Lower lobe of right lung (tissue), 2 donors: ENCODE data around the gene SLIT3. TPM values are rescaled to one million over a fixed set of nuclear protein-coding genes. Genes with fewer than 3 reads are reported as not detected.

ENCODE experiments used
- ATAC-seq, 2 donors: fragments of 200-7000 bp; cut with Tn5 transposase; one replicate each; pipeline ENCODE4 v1.9.1; 2020 to 2022; ENCODE audit warnings: mild to moderate bottlenecking in 2 of 2, moderate library complexity in 2 of 2
- DNase-seq: peaks from one replicate; pipeline ENCODE4 v3.0.0-alpha.2; 2020
- H3K27ac ChIP-seq: fragments of 200-600 bp; one replicate; pipeline ENCODE4 v1.8.0; 2022
- H3K27me3 ChIP-seq: fragments of 200-600 bp; one replicate; pipeline ENCODE4 v1.8.0; 2022; ENCODE audit warnings: low read depth
- H3K36me3 ChIP-seq: fragments of 200-600 bp; one replicate; pipeline ENCODE4 v1.8.0; 2022; ENCODE audit warnings: mild to moderate bottlenecking
- H3K4me1 ChIP-seq: fragments of 200-600 bp; one replicate; pipeline ENCODE4 v1.8.0; 2022
- H3K4me3 ChIP-seq: fragments of 200-600 bp; one replicate; pipeline ENCODE4 v1.8.0; 2022; ENCODE audit warnings: mild to moderate bottlenecking
- H3K9me3 ChIP-seq: fragments of 200-600 bp; one replicate; pipeline ENCODE4 v1.8.0; 2022
- intact Hi-C: fragments of 100-400 bp; cut with DNase I; formaldehyde crosslinking; loops from one replicate; pipeline ENCODE4 v1.11.0; 2022
- total RNA-seq: library from RNA; stranded (reverse); fragmentation: NEBNext Ultra II Directional; extraction: Animal tissue kit (Norgen Biotek cat#: 25700); gene quantifications from one replicate; pipeline ENCODE4 v1.2.1, GENCODE V29; 2021
- TF ChIP-seq, protein P1 (sequence below): fragments of 200-600 bp; IDR thresholded peaks from one replicate; pipeline ENCODE4 v1.8.0; 2022; ENCODE audit warnings: antibody characterized with exemption, mild to moderate bottlenecking
- donor health status: DM: no; HTN: yes; CAD: no; lungs with severe emphysema.

The SLIT3 gene
- total RNA-seq, 1 donor from 2014 or later = 48.6 TPM

DNA sequence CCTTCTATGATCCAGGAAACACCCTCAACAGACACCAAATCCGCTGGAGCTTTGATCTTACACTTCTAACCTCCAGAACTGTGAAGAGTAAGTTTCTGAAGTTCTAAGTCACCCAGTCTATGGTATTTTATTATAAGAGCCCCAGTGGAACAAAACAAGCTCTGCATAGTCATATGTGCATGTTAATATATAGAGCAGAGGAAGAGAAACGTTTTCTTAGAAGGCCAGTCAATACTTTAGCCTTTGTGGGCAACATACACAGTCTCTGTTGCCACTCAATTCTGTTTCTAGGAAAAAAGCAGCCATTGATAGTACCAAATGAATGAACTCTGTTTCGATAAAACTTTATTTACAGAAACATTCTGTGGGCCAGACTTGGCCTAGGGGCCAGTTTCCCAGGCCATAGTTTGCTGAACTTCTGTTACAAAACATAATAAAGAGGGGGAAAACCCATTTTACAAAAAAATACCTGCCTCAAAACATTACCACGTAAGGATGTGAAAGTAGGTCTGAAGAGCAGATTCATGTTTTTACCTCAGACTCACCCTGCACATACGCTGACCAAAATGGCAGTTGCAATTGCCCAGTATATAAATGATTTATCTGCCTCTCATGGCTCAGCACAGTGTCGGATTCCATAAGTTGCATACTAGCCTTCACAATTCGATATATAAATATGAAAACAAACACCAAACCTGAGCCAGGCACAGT is 350.5 kb downstream of the SLIT3 start:
- TF ChIP-seq, protein P1, sequence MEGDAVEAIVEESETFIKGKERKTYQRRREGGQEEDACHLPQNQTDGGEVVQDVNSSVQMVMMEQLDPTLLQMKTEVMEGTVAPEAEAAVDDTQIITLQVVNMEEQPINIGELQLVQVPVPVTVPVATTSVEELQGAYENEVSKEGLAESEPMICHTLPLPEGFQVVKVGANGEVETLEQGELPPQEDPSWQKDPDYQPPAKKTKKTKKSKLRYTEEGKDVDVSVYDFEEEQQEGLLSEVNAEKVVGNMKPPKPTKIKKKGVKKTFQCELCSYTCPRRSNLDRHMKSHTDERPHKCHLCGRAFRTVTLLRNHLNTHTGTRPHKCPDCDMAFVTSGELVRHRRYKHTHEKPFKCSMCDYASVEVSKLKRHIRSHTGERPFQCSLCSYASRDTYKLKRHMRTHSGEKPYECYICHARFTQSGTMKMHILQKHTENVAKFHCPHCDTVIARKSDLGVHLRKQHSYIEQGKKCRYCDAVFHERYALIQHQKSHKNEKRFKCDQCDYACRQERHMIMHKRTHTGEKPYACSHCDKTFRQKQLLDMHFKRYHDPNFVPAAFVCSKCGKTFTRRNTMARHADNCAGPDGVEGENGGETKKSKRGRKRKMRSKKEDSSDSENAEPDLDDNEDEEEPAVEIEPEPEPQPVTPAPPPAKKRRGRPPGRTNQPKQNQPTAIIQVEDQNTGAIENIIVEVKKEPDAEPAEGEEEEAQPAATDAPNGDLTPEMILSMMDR = no peak
- Histone ChIP-seq H3K36me3 (no peaks in the 10 kb centered on the region), H3K4me1 (no peaks in the 10 kb centered on the region), H3K27me3 (no peaks in the 10 kb centered on the region), H3K4me3 (no peak overlapping the region), H3K27ac (no peak overlapping the region), H3K9me3 (no peaks in the 10 kb centered on the region)
- no peak for DNase-seq
- intact Hi-C loops = no loop called here
- no peak for ATAC-seq

DNA sequence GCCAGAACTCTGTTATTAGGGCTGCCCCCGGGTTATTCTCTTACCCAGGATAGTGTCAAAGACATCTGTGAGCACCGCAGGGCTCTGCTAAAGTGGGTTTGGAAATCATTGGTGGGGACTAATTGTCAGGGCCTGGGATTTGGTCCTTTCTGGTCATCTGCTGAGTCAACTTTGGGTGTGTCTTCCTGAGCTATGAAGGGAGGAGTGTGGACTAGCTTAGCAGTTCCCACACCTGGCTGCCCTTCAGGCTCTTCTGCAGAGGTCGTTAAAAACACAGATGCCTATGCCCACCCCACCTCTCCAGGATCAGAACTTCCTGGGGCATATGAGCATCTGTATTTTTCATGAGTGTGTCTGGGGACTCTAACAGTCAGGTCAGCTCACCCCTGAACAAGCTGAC is 352.2 kb downstream of the SLIT3 start:
- DNase-seq (no peak), ATAC-seq (no peak)
- intact Hi-C loops = no loop called here

DNA sequence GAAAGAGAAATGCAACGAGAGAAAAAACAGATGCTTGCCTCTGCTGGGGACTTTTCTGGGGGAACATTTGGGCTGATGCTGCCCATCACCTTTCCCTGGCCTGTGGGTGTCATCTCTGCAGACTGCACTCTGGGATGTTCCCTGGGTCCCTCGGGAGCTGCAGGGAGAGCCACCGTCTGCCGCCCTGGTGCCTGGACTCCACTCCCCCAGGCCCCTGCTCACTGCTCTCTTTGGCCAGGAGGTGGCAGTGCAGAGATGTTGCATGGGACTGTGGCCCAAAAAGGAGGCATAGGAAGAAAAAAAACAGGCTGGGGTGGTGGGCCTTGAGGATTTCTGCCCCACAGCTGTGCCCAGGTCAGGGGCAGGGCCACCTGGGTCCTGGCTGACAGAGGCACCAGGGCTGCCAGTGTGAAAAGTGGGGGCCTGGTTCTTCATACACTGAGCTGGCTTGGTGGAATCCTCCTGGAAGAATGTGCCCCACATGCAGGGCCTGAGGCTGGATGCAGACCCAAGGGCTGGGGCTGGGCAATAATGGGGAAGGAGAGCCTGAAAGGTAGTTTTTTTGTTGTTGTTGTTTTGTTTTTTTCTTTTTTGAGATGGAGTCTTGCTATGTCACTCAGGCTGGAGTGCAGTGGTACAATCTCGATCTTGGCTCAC is 353.6 kb downstream of the SLIT3 start:
- DNase-seq (no peak), ATAC-seq (peak; percentile 59 to 71)
- Histone ChIP-seq H3K27ac (no peak overlapping the region), H3K4me3 (no peak overlapping the region), H3K9me3 (no peaks in the 10 kb centered on the region), H3K27me3 (no peaks in the 10 kb centered on the region), H3K4me1 (no peaks in the 10 kb centered on the region), H3K36me3 (no peaks in the 10 kb centered on the region)
- intact Hi-C loops = no loop called here
- TF ChIP-seq, protein P1 = peak; percentile 63

More for the DNA sequence above, 352.2 kb downstream of the SLIT3 start:
- TF ChIP-seq, protein P1 = no peak
- Histone ChIP-seq H3K4me3 (no peak overlapping the region), H3K27me3 (no peaks in the 10 kb centered on the region), H3K9me3 (no peaks in the 10 kb centered on the region), H3K4me1 (no peaks in the 10 kb centered on the region), H3K36me3 (no peaks in the 10 kb centered on the region), H3K27ac (no peak overlapping the region)

DNA sequence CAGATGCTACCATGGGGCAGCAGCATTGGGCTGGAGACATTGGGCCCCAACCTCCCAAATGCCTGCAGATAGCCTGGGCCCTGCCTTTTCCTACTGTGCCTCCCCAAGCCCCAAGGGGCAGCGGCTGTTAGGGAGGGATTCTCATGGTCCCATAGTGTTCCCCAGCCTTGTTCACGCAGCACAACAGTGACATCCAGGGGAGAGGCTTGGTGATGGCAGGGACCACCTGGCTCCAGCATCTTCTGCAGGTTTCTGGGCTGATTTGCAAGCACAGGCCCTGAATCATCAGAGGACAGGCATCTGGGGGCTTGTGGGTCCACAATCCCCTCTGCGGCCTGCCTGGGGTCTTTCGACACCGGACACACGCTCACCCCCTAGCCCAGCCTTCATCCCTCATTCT is 354.6 kb downstream of the SLIT3 start:
- intact Hi-C loops = no loop called here
- no peak for ATAC-seq
- H3K27ac ChIP-seq = no peak overlapping the region
- no peaks in the 10 kb centered on the region for H3K36me3 ChIP-seq
- no peaks in the 10 kb centered on the region for H3K9me3 ChIP-seq
- H3K4me3 ChIP-seq = no peak overlapping the region
- TF ChIP-seq, protein P1 = no peak
- H3K4me1 ChIP-seq = no peaks in the 10 kb centered on the region
- H3K27me3 ChIP-seq = no peaks in the 10 kb centered on the region
- no peak for DNase-seq

DNA sequence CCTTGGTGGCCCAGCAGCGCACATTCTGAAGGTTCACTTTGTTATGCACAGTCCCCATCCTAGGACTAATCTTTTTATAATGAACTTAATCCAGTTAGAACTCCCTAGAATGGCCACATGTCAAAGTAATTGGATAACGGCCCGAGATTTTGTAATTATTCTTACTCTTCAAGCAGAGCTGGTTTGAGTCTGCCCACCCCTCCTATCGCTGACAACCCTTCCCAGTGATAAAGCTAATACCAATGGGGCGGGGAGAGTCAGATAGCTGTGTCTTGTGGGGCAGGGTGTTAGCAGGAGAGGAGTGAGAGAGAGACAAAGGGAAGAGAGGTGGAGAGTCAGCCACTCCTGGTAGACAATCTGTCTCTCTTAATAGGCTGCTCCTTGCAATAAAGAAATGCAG is 356.9 kb downstream of the SLIT3 start:
- Histone ChIP-seq H3K27me3 (no peaks in the 10 kb centered on the region), H3K4me1 (no peaks in the 10 kb centered on the region), H3K9me3 (no peaks in the 10 kb centered on the region), H3K36me3 (no peaks in the 10 kb centered on the region), H3K27ac (no peak overlapping the region), H3K4me3 (no peak overlapping the region)
- intact Hi-C loops = no loop called here
- TF ChIP-seq, protein P1 = no peak
- DNase-seq (no peak), ATAC-seq (no peak)
